Endothelial cell of umbilical vein (primary cell): ENCODE data around the gene CTNS. TPM values are rescaled to one million over a fixed set of nuclear protein-coding genes. Genes with fewer than 3 reads are reported as not detected.

Experiments used
- BruUV-seq: library from RNA; stranded (reverse); fragments of 400-500 nt; replicated peaks from 2 replicates; lab custom pipeline; 2021; lab: Mats Ljungman, UMichigan
- CTCF ChIA-PET: fragments of 300-600, 350-600 bp; sonication (Branson Sonifier 250); formaldehyde crosslinking; loops from one replicate; lab custom pipeline; 2021; ENCODE audit warnings: antibody characterized with exemption, inconsistent platforms; lab: Charles Lee
- POLR2A ChIA-PET: fragments of 300-600, 350-600 bp; sonication (Branson Sonifier 250); formaldehyde crosslinking; loops from one replicate; lab custom pipeline; 2021; ENCODE audit warnings: antibody characterized with exemption, inconsistent platforms; lab: Charles Lee
- DNase-seq: peaks from one replicate; pipeline ENCODE4 v3.0.0-alpha.2; 2011; ENCODE audit warnings: low read depth, low spot score
- FAIRE-seq: peaks from 2 replicates; lab custom pipeline; 2011; peaks lifted over from hg19 to GRCh38; lab: Jason Lieb, UNC
- H2AFZ ChIP-seq: 2 replicates; pipeline ENCODE4 v1.6.0; 2012; ENCODE audit warnings: low read depth, low read length, control low read depth, inconsistent platforms
- H3K27ac ChIP-seq: 2 replicates; pipeline ENCODE4 v1.5.1; 2011; ENCODE audit warnings: low read depth, mild to moderate bottlenecking, control low read depth, low read length, moderate library complexity; ENCODE audit not compliant: insufficient read depth
- H3K27me3 ChIP-seq, 2 experiments: 2 replicates each; pipeline versions ENCODE4 v1.6.0 to v1.6.1; 2011; ENCODE audit warnings: low read length in 2 of 2, mixed read lengths in 1 of 2; ENCODE audit not compliant: control insufficient read depth in 2 of 2, insufficient read depth in 2 of 2
- H3K36me3 ChIP-seq, 2 experiments: 2 replicates in 1 of 2; 3 replicates in 1 of 2; pipeline ENCODE4 v1.5.1; 2011; ENCODE audit warnings: low read length in 2 of 2, mild to moderate bottlenecking in 1 of 2, moderate library complexity in 1 of 2; ENCODE audit not compliant: control insufficient read depth in 2 of 2, insufficient read depth in 2 of 2; ENCODE audit errors: extremely low read depth in 1 of 2
- H3K4me1 ChIP-seq: 3 replicates; pipeline ENCODE4 v1.5.1; 2011; ENCODE audit warnings: mild to moderate bottlenecking, low read length; ENCODE audit not compliant: control insufficient read depth, insufficient read depth; ENCODE audit errors: extremely low read depth
- H3K4me2 ChIP-seq: 2 replicates; pipeline ENCODE4 v1.6.1; 2011; ENCODE audit warnings: low read length, control low read depth, mixed read lengths; ENCODE audit not compliant: insufficient read depth
- H3K4me3 ChIP-seq, 3 experiments: fragments of 200-600 bp in 1 of 3; sonication (generic), shearing (Covaris generic) in 1 of 3; replicated peaks in 1 of 3; 2 replicates each; pipeline ENCODE4 v1.5.1; 2011 to 2016; ENCODE audit warnings: control low read depth in 3 of 3, low read length in 3 of 3, mild to moderate bottlenecking in 2 of 3, inconsistent platforms in 1 of 3, low read depth in 1 of 3, moderate library complexity in 1 of 3; ENCODE audit not compliant: insufficient read depth in 1 of 3
- H3K79me2 ChIP-seq: 2 replicates; pipeline ENCODE4 v1.6.0; 2012; ENCODE audit warnings: low read length, inconsistent platforms; ENCODE audit not compliant: control insufficient read depth, insufficient read depth
- H3K9ac ChIP-seq: replicated peaks from 2 replicates; pipeline ENCODE3; 2011; ENCODE audit warnings: low read length, control low read depth; ENCODE audit not compliant: insufficient read depth; ENCODE audit errors: extremely low read depth
- H3K9me1 ChIP-seq: replicated peaks from 3 replicates; pipeline ENCODE4 v1.6.0; 2011; ENCODE audit warnings: mild to moderate bottlenecking, low read length; ENCODE audit not compliant: control insufficient read depth, insufficient read depth; ENCODE audit errors: extremely low read depth
- H3K9me3 ChIP-seq: replicated peaks from 2 replicates; pipeline ENCODE4 v1.5.1; 2012; ENCODE audit warnings: low read length, inconsistent platforms; ENCODE audit not compliant: control insufficient read depth, insufficient read depth
- H4K20me1 ChIP-seq: replicated peaks from 2 replicates; pipeline ENCODE3; 2011; ENCODE audit warnings: mild to moderate bottlenecking, low read length; ENCODE audit not compliant: control insufficient read depth, insufficient read depth; ENCODE audit errors: extremely low read depth
- CTCF ChIP-seq, 2 donors: IDR thresholded peaks; 1 replicate in 1 of 2; 2 replicates in 1 of 2; pipeline ENCODE4 v1.5.1; 2011; ENCODE audit warnings: low read length in 2 of 2, mild to moderate bottlenecking in 2 of 2, moderate library complexity in 2 of 2, control low read depth in 1 of 2, inconsistent platforms in 1 of 2, low read depth in 1 of 2; ENCODE audit not compliant: insufficient read depth in 1 of 2; ENCODE audit errors: extremely low read depth in 1 of 2
- EZH2 ChIP-seq: IDR thresholded peaks from 2 replicates; pipeline ENCODE4 v1.6.1; 2012; ENCODE audit warnings: borderline replicate concordance, low read depth, mild to moderate bottlenecking, moderate library complexity, low read length, inconsistent platforms; ENCODE audit not compliant: severe bottlenecking
- FOS ChIP-seq: IDR thresholded peaks from 2 replicates; pipeline ENCODE4 v1.6.1; 2011; ENCODE audit warnings: mild to moderate bottlenecking, low read length, moderate library complexity, borderline replicate concordance; ENCODE audit not compliant: insufficient read depth
- GATA2 ChIP-seq: IDR thresholded peaks from 2 replicates; pipeline ENCODE4 v1.7.0; 2011; ENCODE audit warnings: low read depth, mild to moderate bottlenecking, moderate library complexity, mixed read lengths, low read length; ENCODE audit not compliant: insufficient read length, insufficient read depth
- JUN ChIP-seq: IDR thresholded peaks from 2 replicates; pipeline ENCODE4 v1.6.1; 2011; ENCODE audit warnings: borderline replicate concordance, low read depth; ENCODE audit not compliant: insufficient read length, insufficient read depth
- MAX ChIP-seq: IDR thresholded peaks from 2 replicates; pipeline ENCODE4 v1.6.1; 2011; ENCODE audit not compliant: insufficient read depth, insufficient read length
- MYC ChIP-seq: IDR thresholded peaks from one replicate; pipeline ENCODE4 v1.6.1; 2011; ENCODE audit warnings: mild to moderate bottlenecking, low read depth, low read length
- POLR2A ChIP-seq: IDR thresholded peaks from 2 replicates; pipeline ENCODE4 v1.6.1; 2012; ENCODE audit warnings: low read depth, mild to moderate bottlenecking, control low read depth, low read length
- POLR2AphosphoS5 ChIP-seq: IDR thresholded peaks from 2 replicates; pipeline ENCODE4 v1.6.1; 2012; ENCODE audit warnings: low read depth, mild to moderate bottlenecking, control low read depth, low read length, moderate library complexity; ENCODE audit not compliant: insufficient read depth
- dilution Hi-C: fragments of 300-500 bp; cut with MboI; formaldehyde crosslinking; loops from one replicate; pipeline ENCODE4 v1.15.0; 2019; ENCODE audit warnings: low sequenced_read_pairs; ENCODE audit not compliant: extremely low pct_ligation_motif_present
- intact Hi-C: fragments of 100-400 bp; cut with micrococcal nuclease; formaldehyde crosslinking; loops from one replicate; pipeline ENCODE4 v1.10.0; 2022
- polyA plus RNA-seq, 4 experiments: library from polyadenylated mRNA; depleted of rRNA in 3 of 4; stranded (reverse) in 3 of 4; unstranded in 1 of 4; fragments of >200 nt; gene quantifications; 2 replicates each; pipeline versions ENCODE4 v1.2.1 to v1.2.3, GENCODE V29; 2011 to 2012; ENCODE audit warnings: missing spikeins in 1 of 4
- total RNA-seq: library from RNA; stranded (reverse); gene quantifications from 2 replicates; pipeline ENCODE4 v1.2.3, GENCODE V29; 2021

The CTNS gene
- total and polyA plus RNA-seq, 2 donors (not counting 3 experiments of a cell fraction or from before 2014, with no cell fraction given), result 17.9 to 25.9 TPM

- Histone ChIP-seq H3K4me1 (no peaks in the 10 kb centered on the region), H3K4me3 (no peak overlapping the region), H3K79me2 (no peaks in the 10 kb centered on the region), H4K20me1 (no peaks in the 10 kb centered on the region), H3K27ac (no peak overlapping the region), H3K4me2 (no peak overlapping the region), H3K36me3 (no peaks in the 10 kb centered on the region), H3K27me3 (peaks cover 0 to 7% of the 10 kb centered on the region in 2 experiments), H3K9ac (no peak overlapping the region), H3K9me1 (no peaks in the 10 kb centered on the region), H2AFZ (no peak overlapping the region), H3K9me3 (no peaks in the 10 kb centered on the region)
- intact Hi-C loops (no loop called here), dilution Hi-C loops (no loop called here)
- ChIA-PET CTCF (no interaction called here), POLR2A (no interaction called here)
- no peak for TF ChIP-seq MAX
- DNase-seq, result no peak
- no TSS peak for BruUV-seq
- FAIRE-seq, result no peak
Observed at GRCh38 chr17:3679531-3680126, 43.1 kb downstream of the CTNS start.

GRCh38 chr17:3681057-3681456 is 44.5 kb downstream of the CTNS start:
- H2AFZ ChIP-seq, result no peak overlapping the region

More at GRCh38 chr17:3681057-3681456, 44.5 kb downstream of the CTNS start:
- CTCF ChIA-PET, result interaction anchor here (1.3 kb wide), 1 partner anchor 42 kb away, joined by 3 read pairs; no protein-coding TSS in a partner anchor
- Histone ChIP-seq H3K36me3 (no peaks in the 10 kb centered on the region), H4K20me1 (no peaks in the 10 kb centered on the region), H3K9ac (no peak overlapping the region), H3K4me1 (no peaks in the 10 kb centered on the region), H3K79me2 (no peaks in the 10 kb centered on the region), H3K9me1 (no peaks in the 10 kb centered on the region), H3K9me3 (no peaks in the 10 kb centered on the region), H3K4me2 (no peak overlapping the region), H3K4me3 (no peak overlapping the region), H3K27me3 (peaks cover 0 to 9% of the 10 kb centered on the region in 2 experiments), H3K27ac (no peak overlapping the region)
- POLR2A ChIA-PET, result no interaction called here
- no peak for DNase-seq
- dilution Hi-C loops (no loop called here), intact Hi-C loops (no loop called here)
- no TSS peak for BruUV-seq
- FAIRE-seq, result no peak
- no peak for TF ChIP-seq JUN
- no peak for TF ChIP-seq POLR2AphosphoS5
- no peak for TF ChIP-seq EZH2
- TF ChIP-seq MYC, result no peak
- no peak for TF ChIP-seq GATA2
- TF ChIP-seq CTCF (IDR thresholded peaks at IDR 0.05; ENCODE audit: extremely low read depth in 1 of 2, insufficient read depth in 1 of 2, low read depth in 1 of 2, low read length in 2 of 2), result no peak
- no peak for TF ChIP-seq POLR2A
- TF ChIP-seq MAX, result no peak
- TF ChIP-seq FOS, result no peak
